Measurements from ENCODE around the gene SALL3.

DNA sequence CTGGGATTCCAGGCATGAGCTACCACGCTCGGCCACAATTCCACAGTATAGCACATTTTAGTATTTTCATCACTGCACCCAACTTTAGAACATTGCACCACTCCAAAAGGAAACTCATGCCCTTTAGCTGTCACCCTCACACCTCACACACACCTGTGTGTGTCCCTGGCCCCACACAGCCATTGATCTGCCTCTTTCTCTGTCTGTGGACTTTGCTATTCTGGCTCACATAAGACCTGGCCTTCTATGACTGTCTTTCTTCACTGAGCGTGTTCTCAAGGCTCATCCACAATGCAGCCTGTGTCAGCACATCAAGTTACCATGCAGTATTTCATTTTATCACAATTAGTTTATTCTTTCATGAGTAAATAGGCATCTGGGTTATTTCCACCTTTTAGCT lies 69.9 kb downstream of the SALL3 start:
- no peak for TF ChIP-seq POLR2A (IDR thresholded peaks at IDR 0.05)
- no peak for TF ChIP-seq CTCF (IDR thresholded peaks at IDR 0.05)
